LNCaP clone FGC (cell line): ENCODE results near the gene EMSY.

Experiments used
- DNase-seq: peaks from one replicate; pipeline ENCODE4 v3.0.0-alpha.2; 2011; ENCODE audit warnings: low read depth
- H3K4me3 ChIP-seq: 2 replicates; pipeline ENCODE4 v1.5.1; 2011; ENCODE audit warnings: mild to moderate bottlenecking, low read depth, low read length, control low read depth
- TF ChIP-seq, protein P1 (sequence below): IDR thresholded peaks from 2 replicates; pipeline ENCODE4 v1.5.1; 2012; ENCODE audit warnings: mild to moderate bottlenecking; ENCODE audit not compliant: control insufficient read depth, insufficient read depth; ENCODE audit errors: extremely low read depth

EMSY gene

DNA sequence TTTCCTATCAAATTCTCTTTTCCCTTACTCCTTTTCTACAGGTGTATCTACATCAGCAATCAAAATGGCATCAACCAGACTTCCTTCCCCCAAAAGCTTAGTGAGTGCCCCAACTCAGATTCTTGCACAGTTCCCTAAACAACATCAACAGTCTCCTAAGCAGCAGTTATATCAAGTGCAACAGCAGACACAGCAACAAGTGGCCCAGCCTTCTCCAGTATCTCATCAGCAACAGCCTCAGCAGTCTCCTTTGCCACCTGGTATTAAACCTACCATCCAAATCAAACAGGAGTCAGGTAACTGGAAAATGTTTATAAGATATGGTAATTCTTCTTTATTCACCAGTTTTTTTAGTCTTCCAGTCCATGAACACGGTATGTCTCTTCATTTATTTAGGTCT lies 51.4 kb downstream of the EMSY start:
- no peak for DNase-seq
- no peak overlapping the region for H3K4me3 ChIP-seq
- TF ChIP-seq, protein P1, sequence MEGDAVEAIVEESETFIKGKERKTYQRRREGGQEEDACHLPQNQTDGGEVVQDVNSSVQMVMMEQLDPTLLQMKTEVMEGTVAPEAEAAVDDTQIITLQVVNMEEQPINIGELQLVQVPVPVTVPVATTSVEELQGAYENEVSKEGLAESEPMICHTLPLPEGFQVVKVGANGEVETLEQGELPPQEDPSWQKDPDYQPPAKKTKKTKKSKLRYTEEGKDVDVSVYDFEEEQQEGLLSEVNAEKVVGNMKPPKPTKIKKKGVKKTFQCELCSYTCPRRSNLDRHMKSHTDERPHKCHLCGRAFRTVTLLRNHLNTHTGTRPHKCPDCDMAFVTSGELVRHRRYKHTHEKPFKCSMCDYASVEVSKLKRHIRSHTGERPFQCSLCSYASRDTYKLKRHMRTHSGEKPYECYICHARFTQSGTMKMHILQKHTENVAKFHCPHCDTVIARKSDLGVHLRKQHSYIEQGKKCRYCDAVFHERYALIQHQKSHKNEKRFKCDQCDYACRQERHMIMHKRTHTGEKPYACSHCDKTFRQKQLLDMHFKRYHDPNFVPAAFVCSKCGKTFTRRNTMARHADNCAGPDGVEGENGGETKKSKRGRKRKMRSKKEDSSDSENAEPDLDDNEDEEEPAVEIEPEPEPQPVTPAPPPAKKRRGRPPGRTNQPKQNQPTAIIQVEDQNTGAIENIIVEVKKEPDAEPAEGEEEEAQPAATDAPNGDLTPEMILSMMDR, result no peak

DNA sequence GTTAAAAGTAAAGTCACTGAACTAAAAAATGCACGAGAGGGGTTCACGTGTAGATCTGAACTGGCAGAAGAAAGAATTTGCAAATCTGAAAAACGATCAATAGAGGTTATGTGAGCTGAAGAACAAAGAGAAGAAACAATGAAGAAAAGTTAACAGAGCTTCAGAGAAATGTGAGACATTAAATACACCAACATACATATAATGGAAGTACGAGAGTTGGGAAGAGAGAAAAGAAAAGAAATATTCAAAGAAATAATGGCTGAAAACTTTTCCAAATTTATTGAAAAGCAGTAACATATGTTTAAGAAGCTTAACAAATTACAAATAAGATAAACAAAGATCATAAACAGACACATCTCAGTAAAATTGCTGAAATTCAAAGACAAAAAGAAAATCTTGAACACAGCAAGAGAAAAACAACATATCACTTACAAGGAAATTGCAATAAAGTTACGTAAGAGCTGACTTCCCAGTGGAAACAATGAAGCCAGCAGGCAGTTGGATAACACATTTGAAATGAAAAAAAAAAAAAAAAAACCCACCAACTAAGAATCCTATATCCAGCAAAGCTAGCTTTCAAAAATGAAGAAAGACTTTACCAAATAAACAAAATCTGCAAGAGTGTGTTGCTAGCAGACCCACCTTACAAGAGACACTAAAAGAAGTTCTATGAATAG lies 56.8 kb downstream of the EMSY start:
- no peak for DNase-seq
- no peak overlapping the region for H3K4me3 ChIP-seq
- TF ChIP-seq, protein P1, result no peak

DNA sequence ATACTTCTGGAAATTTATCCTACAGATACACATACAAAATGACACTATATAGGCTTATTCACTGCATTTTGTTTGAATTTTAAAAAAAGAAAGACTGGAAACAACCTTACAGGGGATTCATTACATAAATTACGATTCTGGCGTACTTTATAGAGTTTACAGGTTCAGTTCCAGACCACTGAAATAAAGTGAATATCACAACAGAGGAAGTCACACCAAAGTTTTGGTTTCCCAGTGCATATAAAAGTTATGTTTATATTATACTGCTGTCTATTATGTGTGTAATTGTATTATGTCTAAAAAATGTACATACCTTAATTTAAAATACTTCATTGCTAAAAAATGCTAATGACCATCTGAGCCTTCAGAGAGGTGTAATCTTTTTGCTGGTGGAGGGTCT lies 62.0 kb downstream of the EMSY start:
- no peak for DNase-seq
- TF ChIP-seq, protein P1, result no peak
- no peak overlapping the region for H3K4me3 ChIP-seq

DNA sequence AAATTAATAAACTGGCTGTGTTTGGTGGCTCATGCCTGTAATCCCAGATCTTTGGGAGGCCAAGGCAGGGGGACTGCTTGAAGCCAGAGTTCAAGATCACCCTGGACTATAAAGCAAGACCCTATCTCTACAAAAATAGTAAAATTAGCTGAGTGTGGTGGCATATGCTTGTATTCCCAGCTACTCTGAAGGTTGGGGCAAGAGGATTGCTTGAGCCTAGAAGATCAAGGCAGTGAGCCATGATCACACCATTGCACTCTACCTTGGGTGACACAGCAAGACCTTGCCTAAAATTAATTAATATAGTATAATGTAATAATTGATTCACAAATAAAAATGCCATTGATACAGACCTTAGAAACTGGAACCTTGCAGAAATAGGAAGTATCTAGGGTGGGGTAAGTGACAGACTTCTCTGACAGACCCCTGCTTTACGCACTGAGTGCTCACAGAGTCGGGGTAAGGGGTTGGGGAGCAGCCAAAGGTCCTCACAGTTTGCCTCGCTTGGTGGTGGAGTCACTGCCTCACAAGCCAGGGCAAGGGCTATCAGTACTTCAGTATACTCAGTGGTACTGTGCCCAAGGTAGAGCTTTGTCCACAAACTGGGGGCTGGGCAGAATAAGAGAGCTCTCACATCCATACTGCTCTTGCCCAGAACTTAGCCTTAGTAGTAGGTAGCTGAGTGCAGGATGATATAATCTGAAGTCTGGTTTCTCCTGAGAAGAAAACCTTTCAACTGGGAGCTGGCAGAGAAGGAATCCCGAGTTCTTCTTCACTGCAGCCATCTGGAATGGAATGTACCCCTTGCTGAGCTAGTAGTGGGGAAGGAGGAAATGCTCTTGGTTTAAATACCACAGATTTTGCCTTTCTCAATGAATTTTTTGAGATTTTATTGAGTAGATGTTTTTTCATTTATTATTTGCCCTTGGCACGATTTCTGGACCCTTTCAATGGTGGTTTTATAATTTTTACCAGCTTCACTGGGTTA lies 65.5 kb downstream of the EMSY start:
- H3K4me3 ChIP-seq, result no peak overlapping the region
- DNase-seq, result no peak
- TF ChIP-seq, protein P1, result no peak

DNA sequence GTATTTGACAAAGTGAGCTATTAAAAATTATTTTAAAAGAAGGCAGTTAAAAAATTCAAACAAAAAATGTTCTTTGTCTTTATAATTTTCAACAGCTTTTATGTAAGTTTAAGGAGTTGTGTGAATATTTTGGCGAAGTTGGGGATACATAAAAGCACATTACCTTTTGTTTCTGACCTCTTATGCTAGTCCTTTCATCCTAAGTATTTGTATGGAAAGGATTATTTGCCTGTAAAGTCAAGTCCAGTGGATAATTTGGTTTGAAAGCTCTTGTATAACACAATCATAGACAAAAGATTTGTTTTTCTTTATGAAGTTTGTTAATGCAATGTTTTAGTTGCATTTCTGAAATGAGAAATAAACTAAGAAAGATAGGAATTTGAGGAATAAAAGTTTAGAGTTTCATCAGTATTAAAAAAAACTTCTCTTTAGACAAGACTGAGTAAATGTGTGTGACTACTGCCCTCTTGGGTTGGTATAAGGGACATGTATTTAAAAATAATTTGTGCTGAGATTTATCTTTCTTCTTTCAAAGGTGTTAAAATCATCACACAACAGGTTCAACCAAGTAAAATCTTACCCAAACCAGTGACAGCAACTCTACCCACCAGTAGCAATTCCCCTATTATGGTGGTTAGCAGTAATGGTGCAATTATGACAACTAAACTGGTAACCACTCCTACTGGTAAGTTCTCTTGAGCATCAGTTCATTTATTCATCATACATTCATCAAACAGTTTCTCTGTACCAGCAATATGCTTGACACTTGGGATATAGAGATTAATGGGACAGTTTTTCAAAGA lies 68.2 kb downstream of the EMSY start:
- H3K4me3 ChIP-seq, result no peak overlapping the region
- no peak for DNase-seq
- TF ChIP-seq, protein P1, result peak; percentile 53

DNA sequence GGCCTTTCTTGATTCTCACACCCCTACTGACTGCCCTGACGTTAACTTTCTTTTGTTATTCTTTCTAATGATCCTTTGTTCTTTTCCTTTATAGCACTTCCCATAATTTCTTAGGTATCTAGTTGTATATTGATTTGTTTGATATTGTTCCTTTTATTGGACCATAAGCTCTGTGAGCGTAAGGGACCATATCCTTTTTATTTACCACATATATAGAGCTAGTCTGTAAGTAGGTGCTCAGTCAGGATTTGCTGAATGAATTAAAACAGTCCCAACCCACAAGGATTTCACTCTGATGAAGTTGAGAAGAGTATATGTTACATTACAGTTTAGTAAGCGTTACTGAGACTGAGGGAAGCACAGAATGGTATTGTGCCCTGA lies 68.8 kb downstream of the EMSY start:
- no peak overlapping the region for H3K4me3 ChIP-seq
- DNase-seq, result no peak
- TF ChIP-seq, protein P1, result no peak
